Mononuclear cell (primary cell): ENCODE measurements around the gene ANGPTL7. TPM values are rescaled to one million over a fixed set of nuclear protein-coding genes. Genes with fewer than 3 reads are reported as not detected.

Experiments
- H3K27me3 ChIP-seq: 2 replicates; pipeline ENCODE4 v1.6.0; 2011; ENCODE audit warnings: low read length, control low read depth; ENCODE audit not compliant: insufficient read depth
- H3K4me1 ChIP-seq: 2 replicates; pipeline ENCODE4 v1.5.1; 2011; ENCODE audit warnings: mild to moderate bottlenecking, low read length, control low read depth; ENCODE audit not compliant: insufficient read depth
- H3K4me3 ChIP-seq: 2 replicates; pipeline ENCODE4 v1.5.1; 2011; ENCODE audit warnings: mild to moderate bottlenecking, low read length, moderate library complexity
- H3K9me3 ChIP-seq: 2 replicates; pipeline ENCODE4 v1.5.1; 2011; ENCODE audit warnings: low read depth, mild to moderate bottlenecking, control low read depth, low read length
- total RNA-seq: library from RNA; depleted of rRNA; stranded (reverse); fragments of >200 nt; gene quantifications from one replicate; pipeline ENCODE4 v1.2.3, GENCODE V29; 2012

ANGPTL7 gene, protein sequence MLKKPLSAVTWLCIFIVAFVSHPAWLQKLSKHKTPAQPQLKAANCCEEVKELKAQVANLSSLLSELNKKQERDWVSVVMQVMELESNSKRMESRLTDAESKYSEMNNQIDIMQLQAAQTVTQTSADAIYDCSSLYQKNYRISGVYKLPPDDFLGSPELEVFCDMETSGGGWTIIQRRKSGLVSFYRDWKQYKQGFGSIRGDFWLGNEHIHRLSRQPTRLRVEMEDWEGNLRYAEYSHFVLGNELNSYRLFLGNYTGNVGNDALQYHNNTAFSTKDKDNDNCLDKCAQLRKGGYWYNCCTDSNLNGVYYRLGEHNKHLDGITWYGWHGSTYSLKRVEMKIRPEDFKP
- not detected for total RNA-seq

DNA sequence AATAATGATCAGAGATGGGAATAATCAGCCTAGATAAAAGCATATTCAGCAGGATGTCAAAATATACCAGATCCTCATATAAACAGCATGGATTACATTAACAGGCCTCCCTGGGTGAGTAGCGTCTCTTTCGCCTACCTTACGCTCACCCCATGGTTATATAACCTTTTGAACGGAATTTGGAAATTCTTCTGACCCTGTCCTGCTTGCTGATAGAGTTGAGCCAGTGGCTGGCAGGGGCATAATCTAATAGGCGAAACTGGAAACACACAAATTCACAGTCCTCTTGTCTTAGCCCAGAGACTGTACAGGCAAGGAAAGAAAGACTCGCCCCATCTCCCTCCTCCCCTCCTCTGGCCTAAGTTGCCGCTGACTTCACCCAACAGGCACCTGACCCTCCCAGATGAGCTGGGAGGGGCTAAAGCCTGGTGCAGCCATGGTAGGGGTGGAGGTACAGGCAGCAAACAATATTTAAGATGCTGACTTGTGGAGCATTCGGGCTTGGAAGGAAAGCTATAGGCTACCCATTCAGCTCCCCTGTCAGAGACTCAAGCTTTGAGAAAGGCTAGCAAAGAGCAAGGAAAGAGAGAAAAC is at the start of gene ANGPTL7:
Gene ANGPTL7, plus strand, starts transcription at position 498 of the 594 bp plus-strand sequence. CDS start 225 bp downstream, outside the sequence.
- Histone ChIP-seq H3K4me1 (no peaks in the 10 kb centered on the region), H3K27me3 (no peaks in the 10 kb centered on the region), H3K4me3 (no peak within 1 kb of the TSS), H3K9me3 (no peaks in the 10 kb centered on the region)

DNA sequence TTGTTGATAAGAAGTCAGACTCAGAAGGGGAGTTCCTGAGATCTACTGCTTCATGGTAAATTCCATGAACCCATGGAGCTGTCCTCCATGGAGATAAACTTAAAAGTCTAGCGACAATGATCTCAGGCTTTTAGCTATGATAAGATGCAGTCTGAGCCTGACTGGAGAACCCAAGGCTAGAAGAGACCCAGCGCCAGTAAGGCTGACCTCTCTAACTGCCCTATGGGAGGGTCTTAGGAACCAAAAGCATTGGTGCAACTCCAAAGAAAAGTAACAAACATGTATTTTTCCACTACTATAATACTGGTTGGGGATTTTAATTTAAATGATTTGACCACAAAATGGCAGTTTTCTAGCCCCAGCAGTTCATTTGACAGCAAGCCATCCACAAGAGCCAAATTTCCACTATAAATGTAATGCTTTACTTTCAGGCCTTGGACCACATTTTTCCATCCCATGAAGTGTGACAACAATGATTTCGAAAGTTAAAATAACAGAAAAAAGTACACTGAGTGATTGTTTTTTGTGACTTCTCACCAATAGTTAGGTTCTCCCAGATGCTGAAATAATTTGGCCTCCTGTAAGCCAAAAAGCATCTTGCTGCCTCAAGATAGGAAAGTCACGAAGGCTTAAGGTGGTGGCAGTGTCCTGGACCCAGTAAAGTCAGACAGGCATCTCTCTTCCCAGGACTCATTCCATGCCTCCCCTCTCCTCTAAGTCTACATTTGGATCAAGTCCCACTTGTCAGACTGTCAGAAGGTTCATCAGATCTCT is 46.4 kb upstream of the ANGPTL7 start:
- H3K4me3 ChIP-seq: no peak overlapping the region
- no peaks in the 10 kb centered on the region for H3K4me1 ChIP-seq
- no peaks in the 10 kb centered on the region for H3K9me3 ChIP-seq
- H3K27me3 ChIP-seq: no peaks in the 10 kb centered on the region

DNA sequence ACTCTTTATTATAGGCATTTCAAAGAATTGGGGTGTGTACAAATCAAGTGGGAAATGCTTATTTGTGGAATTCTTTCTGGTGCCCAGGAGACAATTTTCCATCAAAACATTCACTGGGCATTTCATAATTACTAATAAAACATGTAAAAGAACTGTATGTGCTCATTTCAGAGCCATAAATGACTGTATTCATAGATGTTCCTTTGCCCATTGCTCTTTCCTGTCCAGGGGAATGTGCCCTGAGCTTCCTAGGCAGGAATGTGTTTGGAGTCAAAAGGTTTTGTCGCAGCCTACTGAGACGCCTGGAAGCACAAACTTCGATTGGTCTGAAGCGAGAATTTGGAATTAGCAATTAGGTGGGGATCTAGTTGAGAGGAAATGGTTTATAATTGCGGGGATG is 45.8 kb upstream of the ANGPTL7 start:
- Histone ChIP-seq H3K27me3 (no peaks in the 10 kb centered on the region), H3K4me3 (no peak overlapping the region)

DNA sequence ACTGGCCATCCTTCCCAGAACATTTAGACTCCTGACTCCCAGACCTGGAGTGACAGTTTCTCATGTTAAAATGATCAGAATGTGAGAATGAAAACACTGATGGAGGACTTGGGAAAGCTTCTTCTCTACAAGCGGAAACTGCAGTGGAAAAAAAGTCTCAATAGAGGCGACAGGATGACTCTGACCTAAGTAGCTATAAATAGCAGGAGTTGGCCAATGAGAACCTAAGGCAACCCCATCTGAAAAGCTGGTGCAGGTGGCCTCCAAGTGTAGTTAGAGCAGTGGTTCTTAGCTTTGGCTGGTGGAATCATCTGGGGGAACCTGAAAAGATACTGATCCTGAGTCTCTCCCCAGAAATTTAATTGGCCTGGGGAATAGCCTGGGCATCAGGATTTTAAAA is 45.2 kb upstream of the ANGPTL7 start:
- Histone ChIP-seq H3K4me3 (no peak overlapping the region), H3K27me3 (no peaks in the 10 kb centered on the region), H3K4me1 (no peaks in the 10 kb centered on the region), H3K9me3 (no peaks in the 10 kb centered on the region)

More for the DNA sequence above, 45.8 kb upstream of the ANGPTL7 start:
- H3K9me3 ChIP-seq: no peaks in the 10 kb centered on the region
- H3K4me1 ChIP-seq: no peaks in the 10 kb centered on the region

DNA sequence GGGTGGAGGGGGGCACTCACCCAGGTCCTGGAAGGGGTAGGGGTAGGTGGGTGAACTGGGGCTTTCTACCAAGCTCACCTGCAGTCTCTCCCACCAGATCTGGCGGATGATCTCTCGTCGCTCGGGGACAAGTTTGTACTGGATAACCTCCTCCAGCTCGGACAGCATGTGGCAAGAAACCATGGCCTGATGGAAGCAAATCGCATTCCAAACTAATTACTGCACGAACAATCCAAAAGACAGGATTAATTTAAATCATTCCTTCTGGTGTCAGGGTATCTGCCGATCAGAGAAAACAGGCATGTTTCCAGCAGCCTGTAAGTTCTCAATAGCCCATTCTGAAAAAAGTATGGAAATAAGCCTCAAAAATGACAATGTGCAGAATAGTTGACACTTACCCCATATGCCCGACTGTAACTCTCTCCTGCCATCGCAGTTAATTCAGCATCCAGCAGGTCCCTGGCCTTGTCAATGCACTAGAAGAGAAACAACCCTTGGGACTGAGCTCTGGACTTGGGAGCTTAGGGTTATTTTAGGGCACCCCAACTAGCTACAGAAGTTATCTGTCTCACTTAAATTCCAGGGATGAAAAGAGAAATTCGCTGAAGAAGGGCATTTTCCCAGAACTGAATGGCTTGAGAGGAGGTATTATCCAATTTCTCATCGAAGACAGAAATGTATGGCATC is 44.4 kb upstream of the ANGPTL7 start:
- H3K4me1 ChIP-seq: no peaks in the 10 kb centered on the region
- no peak overlapping the region for H3K4me3 ChIP-seq
- no peaks in the 10 kb centered on the region for H3K27me3 ChIP-seq
- H3K9me3 ChIP-seq: no peaks in the 10 kb centered on the region

DNA sequence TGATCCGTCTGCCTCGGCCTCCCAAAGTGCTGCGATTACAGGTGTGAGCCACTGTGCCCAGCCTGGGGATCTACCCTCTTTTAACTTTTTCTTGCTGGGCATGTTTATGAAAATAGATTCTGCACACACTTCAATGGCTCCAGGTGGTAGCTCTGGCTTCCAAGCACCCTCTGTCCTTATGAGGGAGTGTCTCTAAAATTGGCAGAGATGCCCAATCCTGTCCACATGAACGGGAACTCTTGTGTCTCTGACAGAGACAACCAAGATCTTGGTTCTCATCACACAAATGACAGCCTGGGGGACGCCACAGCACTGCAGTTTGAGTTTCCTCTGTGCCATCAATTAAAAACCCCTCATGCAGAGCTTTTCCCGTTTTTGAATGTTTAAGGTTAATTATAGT is 43.4 kb upstream of the ANGPTL7 start:
- H3K4me3 ChIP-seq: no peak overlapping the region
- no peaks in the 10 kb centered on the region for H3K27me3 ChIP-seq
- H3K4me1 ChIP-seq: no peaks in the 10 kb centered on the region
- no peaks in the 10 kb centered on the region for H3K9me3 ChIP-seq

DNA sequence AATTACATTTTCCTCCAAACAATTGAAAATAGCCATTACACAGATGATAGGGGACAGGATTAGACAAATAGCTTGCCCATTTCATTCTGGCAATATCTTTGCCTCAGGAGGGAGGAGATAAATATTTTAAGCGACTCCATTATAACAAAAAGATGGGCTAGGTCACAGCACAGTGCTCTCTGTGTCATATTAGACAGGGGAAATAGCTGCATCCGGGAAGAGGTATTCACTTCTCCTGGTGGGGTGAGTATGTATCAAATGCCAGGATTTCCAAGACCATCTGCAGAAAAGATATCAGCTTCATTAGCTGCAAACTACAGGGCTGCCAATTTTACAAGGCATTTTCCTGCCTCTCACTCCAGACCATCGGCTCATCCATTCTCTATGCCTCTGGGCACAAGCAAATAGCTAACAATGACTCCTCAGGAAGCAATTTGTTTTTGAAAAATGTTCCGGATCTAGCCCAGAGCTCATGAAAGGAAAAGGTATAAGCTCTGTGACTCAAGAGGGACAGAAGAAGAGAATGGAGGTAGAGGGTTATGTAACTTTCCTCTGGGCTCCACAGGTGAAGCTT is 41.9 kb upstream of the ANGPTL7 start:
- no peaks in the 10 kb centered on the region for H3K4me1 ChIP-seq
- H3K9me3 ChIP-seq: no peaks in the 10 kb centered on the region
- no peak overlapping the region for H3K4me3 ChIP-seq
- no peaks in the 10 kb centered on the region for H3K27me3 ChIP-seq

DNA sequence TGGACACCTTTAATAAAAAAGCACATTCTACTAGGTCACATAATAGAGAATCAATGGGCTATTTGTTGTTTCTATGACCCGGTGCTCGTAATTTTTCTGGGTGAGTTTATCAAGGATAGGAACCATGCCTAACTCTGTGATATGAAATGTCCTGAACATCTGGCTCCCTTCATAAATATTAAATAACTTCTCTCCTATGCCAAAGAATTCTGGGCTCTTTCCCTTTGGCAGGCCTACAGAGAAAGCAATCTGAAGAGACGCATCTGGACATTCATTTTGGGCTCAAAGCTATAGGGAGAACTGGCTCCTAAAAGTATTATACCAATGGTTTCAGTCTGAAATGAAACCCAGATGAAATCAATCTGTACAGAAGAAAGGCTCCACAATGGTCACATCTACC is 38.8 kb upstream of the ANGPTL7 start:
- Histone ChIP-seq H3K4me3 (no peak overlapping the region), H3K4me1 (no peaks in the 10 kb centered on the region), H3K9me3 (no peaks in the 10 kb centered on the region), H3K27me3 (no peaks in the 10 kb centered on the region)

DNA sequence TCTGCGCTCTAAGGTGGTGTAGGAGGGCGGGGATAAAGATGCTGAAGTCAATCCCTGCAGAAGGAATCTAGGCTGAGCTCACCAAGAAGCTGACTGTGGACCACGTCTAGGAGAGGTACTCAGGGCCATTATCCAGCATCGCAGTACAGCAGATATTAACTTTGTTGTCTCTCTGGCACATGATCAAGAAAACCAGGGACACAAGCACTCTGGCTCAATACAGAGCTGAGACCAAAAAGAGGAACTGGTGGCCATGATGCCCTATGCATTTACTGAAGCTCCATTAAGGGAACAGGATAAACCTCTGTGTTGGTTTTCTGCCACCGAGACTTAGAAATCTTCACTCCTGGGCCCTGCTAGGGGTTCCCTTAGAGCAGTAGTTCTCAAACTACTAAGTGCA is 38.0 kb upstream of the ANGPTL7 start:
- H3K9me3 ChIP-seq: no peaks in the 10 kb centered on the region
- H3K4me1 ChIP-seq: no peaks in the 10 kb centered on the region
- H3K4me3 ChIP-seq: no peak overlapping the region
- H3K27me3 ChIP-seq: no peaks in the 10 kb centered on the region

DNA sequence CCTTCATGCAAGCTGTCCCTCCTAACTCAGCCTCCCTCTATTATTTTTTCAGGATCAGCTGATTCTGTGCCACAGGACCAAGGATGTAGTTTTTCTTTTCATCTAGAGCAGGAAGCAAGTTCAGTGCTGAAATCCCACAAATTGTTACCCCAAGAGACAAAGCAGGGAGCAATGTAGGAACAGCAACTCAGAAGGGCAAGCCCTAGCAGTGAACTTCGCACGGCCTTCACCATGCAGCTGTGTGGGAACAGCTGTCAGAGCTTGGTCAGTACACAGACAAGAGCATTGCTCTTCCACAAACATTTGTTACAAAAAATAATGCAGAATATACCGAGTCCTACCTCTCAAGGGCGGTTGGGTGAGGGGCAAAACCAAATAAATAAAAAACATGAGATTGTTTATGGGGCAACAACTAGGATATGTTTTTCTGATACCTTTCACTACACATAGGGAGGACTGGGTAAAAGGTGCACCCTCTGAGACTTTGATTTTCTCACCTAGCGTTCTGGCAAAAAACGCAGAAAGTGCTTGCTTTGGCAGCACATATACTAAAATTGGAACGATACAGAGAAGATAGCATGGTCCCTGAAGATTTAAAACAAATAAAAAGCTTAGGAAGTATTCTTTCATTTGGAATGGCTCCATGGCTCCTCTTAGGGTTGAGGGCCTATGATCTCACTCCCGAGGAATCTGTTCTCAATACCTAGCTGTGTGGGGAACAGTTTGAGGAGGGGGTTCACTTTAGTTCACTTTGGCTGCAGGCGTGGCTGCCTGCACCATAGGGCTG is 37.1 kb upstream of the ANGPTL7 start:
- H3K4me1 ChIP-seq: no peaks in the 10 kb centered on the region
- no peaks in the 10 kb centered on the region for H3K27me3 ChIP-seq
- no peak overlapping the region for H3K4me3 ChIP-seq
- H3K9me3 ChIP-seq: no peaks in the 10 kb centered on the region

DNA sequence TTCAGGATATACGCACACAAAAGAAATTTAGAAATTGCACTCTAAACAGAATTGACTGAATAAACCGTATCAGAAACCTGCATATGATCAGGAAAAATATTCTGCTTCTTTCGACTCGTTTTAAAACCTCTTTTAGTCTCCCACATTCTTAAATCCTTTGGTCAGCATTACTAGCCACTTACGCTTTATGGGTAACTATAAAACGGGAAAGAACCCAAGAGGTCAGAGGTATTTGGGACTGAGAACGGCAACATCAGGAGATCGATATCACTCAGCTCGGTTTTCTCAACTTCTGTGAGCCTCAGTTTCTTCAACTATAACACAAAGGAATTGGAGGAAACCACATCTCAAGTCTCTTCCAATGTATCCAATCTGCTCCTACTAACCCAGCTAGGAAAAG is 36.4 kb upstream of the ANGPTL7 start:
- no peak overlapping the region for H3K4me3 ChIP-seq
- no peaks in the 10 kb centered on the region for H3K27me3 ChIP-seq
- no peaks in the 10 kb centered on the region for H3K9me3 ChIP-seq
- no peaks in the 10 kb centered on the region for H3K4me1 ChIP-seq

DNA sequence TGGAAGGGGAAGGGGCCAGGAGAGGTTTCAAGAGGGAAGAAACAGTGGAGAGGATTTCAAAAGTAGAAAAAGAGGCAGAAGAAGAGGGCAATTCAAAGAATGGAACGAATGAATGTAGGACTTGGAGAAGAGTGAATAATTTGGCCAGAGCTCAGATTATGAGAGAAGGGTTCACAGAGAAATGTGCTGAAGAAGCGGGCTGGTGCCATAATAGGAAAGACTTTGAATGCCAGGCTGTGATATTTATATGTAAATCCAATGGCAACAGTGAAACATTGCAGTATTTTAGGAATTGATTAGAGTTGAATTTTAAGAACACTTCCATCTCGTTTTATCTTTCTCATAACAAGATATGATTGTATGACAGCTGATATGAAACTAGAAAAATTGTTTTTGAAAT is 36.0 kb upstream of the ANGPTL7 start:
- H3K9me3 ChIP-seq: no peaks in the 10 kb centered on the region
- H3K4me3 ChIP-seq: no peak overlapping the region

DNA sequence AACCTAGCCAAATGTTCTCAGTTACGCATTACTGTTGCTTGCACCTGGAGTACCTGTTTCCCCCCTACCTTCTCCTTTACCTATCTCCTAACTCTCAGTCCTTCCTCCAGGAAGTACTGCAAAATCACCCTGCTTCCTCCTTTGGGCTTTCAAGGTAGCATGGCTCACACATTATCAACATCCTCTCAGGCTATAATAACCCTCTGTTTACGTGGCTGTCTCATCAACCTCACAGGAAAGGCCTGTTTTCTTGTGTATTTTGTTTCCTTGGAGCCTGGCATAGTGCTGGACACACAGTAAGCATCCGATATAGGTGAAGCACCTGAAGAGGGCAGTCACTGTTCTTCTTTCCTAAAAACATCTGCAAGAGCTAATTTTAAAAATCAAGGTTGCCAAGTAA is 32.7 kb upstream of the ANGPTL7 start:
- H3K27me3 ChIP-seq: no peaks in the 10 kb centered on the region
- no peaks in the 10 kb centered on the region for H3K4me1 ChIP-seq
- no peak overlapping the region for H3K4me3 ChIP-seq
- no peaks in the 10 kb centered on the region for H3K9me3 ChIP-seq

More for the DNA sequence above, 36.0 kb upstream of the ANGPTL7 start:
- Histone ChIP-seq H3K27me3 (no peaks in the 10 kb centered on the region), H3K4me1 (no peaks in the 10 kb centered on the region)

DNA sequence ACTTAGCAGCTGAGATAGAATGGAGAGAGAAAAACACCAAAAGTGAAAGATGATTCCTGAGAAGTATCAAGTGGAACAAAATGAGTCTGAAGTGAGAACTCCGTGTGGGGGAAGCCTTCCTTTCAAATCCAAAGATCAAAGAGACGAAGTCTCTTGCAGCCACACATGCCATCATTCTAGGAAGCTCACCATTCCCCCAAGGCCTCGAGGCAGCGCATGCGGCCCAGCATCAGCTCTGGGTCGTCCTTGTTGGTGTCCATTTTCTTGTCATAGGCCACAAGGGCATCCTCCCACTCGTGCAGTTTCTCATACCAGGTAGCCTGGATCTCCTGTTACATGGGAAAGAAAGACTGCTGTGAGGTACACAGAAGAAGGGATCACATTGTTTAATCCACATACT is 32.2 kb upstream of the ANGPTL7 start:
- no peaks in the 10 kb centered on the region for H3K27me3 ChIP-seq
- no peaks in the 10 kb centered on the region for H3K4me1 ChIP-seq
- H3K9me3 ChIP-seq: no peaks in the 10 kb centered on the region
- no peak overlapping the region for H3K4me3 ChIP-seq
